HepG2 (cell line): ENCODE results near the gene TMX2. TPM values are rescaled to one million over a fixed set of nuclear protein-coding genes. Genes with fewer than 3 reads are reported as not detected.

ENCODE experiments used
- CAMTA2 ChIP-seq: sonication (generic); formaldehyde crosslinking; IDR thresholded peaks from 2 replicates; pipeline ENCODE4 v1.4.0; 2020; ENCODE audit warnings: mild to moderate bottlenecking, missing genetic modification reagents, borderline replicate concordance
- EZH2 ChIP-seq: conservative IDR thresholded peaks from 2 replicates; pipeline ENCODE4 v1.6.1; 2012; ENCODE audit warnings: mild to moderate bottlenecking, low read depth, low read length, moderate library complexity
- FOXA1 ChIP-seq, 2 experiments: fragments of 450-650 bp in 1 of 2; sonication (generic) in 1 of 2; formaldehyde crosslinking in 1 of 2; IDR thresholded peaks; 2 replicates each; pipeline versions ENCODE4 v1.4.0 to v1.6.1; 2016 to 2020; ENCODE audit warnings: missing genetic modification reagents in 1 of 2
- GLI4 ChIP-seq: sonication (generic); formaldehyde crosslinking; IDR thresholded peaks from 2 replicates; pipeline ENCODE4 v1.5.1; 2020; ENCODE audit warnings: missing genetic modification reagents, mild to moderate bottlenecking, moderate library complexity, borderline replicate concordance
- SAFB2 ChIP-seq: sonication (generic); formaldehyde crosslinking; IDR thresholded peaks from 2 replicates; pipeline ENCODE4 v1.5.1; 2020; ENCODE audit warnings: missing genetic modification reagents, low read depth, mild to moderate bottlenecking, borderline replicate concordance
- STAT5B ChIP-seq: sonication (generic); formaldehyde crosslinking; IDR thresholded peaks from 2 replicates; pipeline ENCODE4 v1.4.0; 2020; ENCODE audit warnings: missing genetic modification reagents
- TMF1 ChIP-seq: sonication (generic); formaldehyde crosslinking; IDR thresholded peaks from 2 replicates; pipeline ENCODE4 v1.8.1; 2022; ENCODE audit warnings: low read depth, missing genetic modification reagents
- ZBTB38 ChIP-seq: sonication (generic); formaldehyde crosslinking; IDR thresholded peaks from 2 replicates; pipeline ENCODE4 v1.5.1; 2020; ENCODE audit warnings: mild to moderate bottlenecking, missing genetic modification reagents
- ZNF598 ChIP-seq: sonication (generic); formaldehyde crosslinking; IDR thresholded peaks from 2 replicates; pipeline ENCODE4 v1.5.1; 2020; ENCODE audit warnings: mild to moderate bottlenecking, missing genetic modification reagents, borderline replicate concordance
- ZSCAN31 ChIP-seq: sonication (generic); formaldehyde crosslinking; IDR thresholded peaks from 2 replicates; pipeline ENCODE4 v1.5.0; 2020; ENCODE audit warnings: low read depth, mild to moderate bottlenecking, missing genetic modification reagents
- polyA plus RNA-seq, 8 experiments: library from polyadenylated mRNA; depleted of rRNA in 3 of 8; stranded (reverse) in 7 of 8; unstranded in 1 of 8; fragments of >200 nt; fragmentation: Illumina TruSeq in 4 of 8; extraction: Trizol in 4 of 8; gene quantifications; 2 replicates each; pipeline versions ENCODE4 v1.2.1 to v1.2.3, GENCODE V29; 2011 to 2016; ENCODE audit warnings: low read depth in 4 of 8, missing spikeins in 1 of 8, mixed read lengths in 1 of 8; ENCODE audit not compliant: insufficient read depth in 1 of 8
- total RNA-seq, 5 experiments: library from RNA; depleted of rRNA; stranded (reverse); fragments of >200 nt; fragmentation: Illumina TruSeq; extraction: Trizol; gene quantifications; 2 replicates each; pipeline ENCODE4 v1.2.3, GENCODE V29; 2016; ENCODE audit warnings: low read depth in 1 of 5
- TF ChIP-seq, protein P1 (sequence below): sonication (generic); formaldehyde crosslinking; IDR thresholded peaks from 2 replicates; pipeline ENCODE4 v1.4.0; 2020; ENCODE audit warnings: missing genetic modification reagents
- TF ChIP-seq, protein P2 (sequence below): sonication (generic); formaldehyde crosslinking; IDR thresholded peaks from 2 replicates; pipeline ENCODE4 v1.5.0; 2020; ENCODE audit warnings: mild to moderate bottlenecking, missing genetic modification reagents, moderate library complexity
- TF ChIP-seq, protein P3 (sequence below): sonication (generic); formaldehyde crosslinking; IDR thresholded peaks from 2 replicates; pipeline ENCODE4 v1.5.1; 2020; ENCODE audit warnings: missing genetic modification reagents, mild to moderate bottlenecking, borderline replicate concordance
- TF ChIP-seq, protein P4 (sequence below): sonication (generic); formaldehyde crosslinking; IDR thresholded peaks from 2 replicates; pipeline ENCODE4 v1.4.0; 2020; ENCODE audit warnings: mild to moderate bottlenecking, missing genetic modification reagents
- TF ChIP-seq, protein P5 (sequence below): sonication (generic); formaldehyde crosslinking; conservative IDR thresholded peaks from 2 replicates; pipeline ENCODE4 v1.4.0; 2020; ENCODE audit warnings: missing genetic modification reagents
- TF ChIP-seq, protein P6 (sequence below): sonication (generic); formaldehyde crosslinking; IDR thresholded peaks from 2 replicates; pipeline ENCODE4 v1.5.0; 2020; ENCODE audit warnings: mild to moderate bottlenecking, missing genetic modification reagents

The TMX2 gene
- total and polyA plus RNA-seq, 2 of the 13 experiments (the other 11 are each of a cell fraction or from before 2014, with no cell fraction given), result 84.5 to 129 TPM

DNA sequence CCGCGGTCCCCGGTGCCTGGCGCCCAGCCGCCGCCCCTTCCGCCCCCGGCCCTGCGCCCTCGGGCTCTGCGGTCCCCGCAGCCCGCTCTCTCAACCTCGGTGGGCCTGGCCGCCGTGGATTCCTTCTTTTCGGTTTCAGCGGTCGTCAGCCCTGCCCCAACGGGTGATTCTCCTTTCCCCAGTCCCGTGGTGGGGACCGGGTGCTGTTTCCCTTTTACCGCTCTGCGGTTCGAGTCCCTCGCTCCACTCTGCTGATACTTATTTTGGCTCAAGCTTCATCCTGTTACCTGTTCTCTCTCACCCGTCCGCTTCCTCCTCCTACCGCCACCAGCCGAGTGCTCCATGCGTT is 44.0 kb upstream of the TMX2 start (continued):
- TF ChIP-seq, protein P1, sequence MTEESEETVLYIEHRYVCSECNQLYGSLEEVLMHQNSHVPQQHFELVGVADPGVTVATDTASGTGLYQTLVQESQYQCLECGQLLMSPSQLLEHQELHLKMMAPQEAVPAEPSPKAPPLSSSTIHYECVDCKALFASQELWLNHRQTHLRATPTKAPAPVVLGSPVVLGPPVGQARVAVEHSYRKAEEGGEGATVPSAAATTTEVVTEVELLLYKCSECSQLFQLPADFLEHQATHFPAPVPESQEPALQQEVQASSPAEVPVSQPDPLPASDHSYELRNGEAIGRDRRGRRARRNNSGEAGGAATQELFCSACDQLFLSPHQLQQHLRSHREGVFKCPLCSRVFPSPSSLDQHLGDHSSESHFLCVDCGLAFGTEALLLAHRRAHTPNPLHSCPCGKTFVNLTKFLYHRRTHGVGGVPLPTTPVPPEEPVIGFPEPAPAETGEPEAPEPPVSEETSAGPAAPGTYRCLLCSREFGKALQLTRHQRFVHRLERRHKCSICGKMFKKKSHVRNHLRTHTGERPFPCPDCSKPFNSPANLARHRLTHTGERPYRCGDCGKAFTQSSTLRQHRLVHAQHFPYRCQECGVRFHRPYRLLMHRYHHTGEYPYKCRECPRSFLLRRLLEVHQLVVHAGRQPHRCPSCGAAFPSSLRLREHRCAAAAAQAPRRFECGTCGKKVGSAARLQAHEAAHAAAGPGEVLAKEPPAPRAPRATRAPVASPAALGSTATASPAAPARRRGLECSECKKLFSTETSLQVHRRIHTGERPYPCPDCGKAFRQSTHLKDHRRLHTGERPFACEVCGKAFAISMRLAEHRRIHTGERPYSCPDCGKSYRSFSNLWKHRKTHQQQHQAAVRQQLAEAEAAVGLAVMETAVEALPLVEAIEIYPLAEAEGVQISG, result no peak
- 0 out of 2 replicates have a peak, but pooled peaks have one; percentile 5 for TF ChIP-seq STAT5B (CRISPR knock-in tag)
- no peak for TF ChIP-seq ZNF598 (CRISPR knock-in tag)
- TF ChIP-seq, protein P2, sequence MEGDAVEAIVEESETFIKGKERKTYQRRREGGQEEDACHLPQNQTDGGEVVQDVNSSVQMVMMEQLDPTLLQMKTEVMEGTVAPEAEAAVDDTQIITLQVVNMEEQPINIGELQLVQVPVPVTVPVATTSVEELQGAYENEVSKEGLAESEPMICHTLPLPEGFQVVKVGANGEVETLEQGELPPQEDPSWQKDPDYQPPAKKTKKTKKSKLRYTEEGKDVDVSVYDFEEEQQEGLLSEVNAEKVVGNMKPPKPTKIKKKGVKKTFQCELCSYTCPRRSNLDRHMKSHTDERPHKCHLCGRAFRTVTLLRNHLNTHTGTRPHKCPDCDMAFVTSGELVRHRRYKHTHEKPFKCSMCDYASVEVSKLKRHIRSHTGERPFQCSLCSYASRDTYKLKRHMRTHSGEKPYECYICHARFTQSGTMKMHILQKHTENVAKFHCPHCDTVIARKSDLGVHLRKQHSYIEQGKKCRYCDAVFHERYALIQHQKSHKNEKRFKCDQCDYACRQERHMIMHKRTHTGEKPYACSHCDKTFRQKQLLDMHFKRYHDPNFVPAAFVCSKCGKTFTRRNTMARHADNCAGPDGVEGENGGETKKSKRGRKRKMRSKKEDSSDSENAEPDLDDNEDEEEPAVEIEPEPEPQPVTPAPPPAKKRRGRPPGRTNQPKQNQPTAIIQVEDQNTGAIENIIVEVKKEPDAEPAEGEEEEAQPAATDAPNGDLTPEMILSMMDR, result no peak
- TF ChIP-seq GLI4 (CRISPR knock-in tag), result peak; percentile 82; the same call in 1 of the 2 replicates
- 0 out of 2 replicates have a peak, but pooled peaks have one; percentile 7 for TF ChIP-seq SAFB2 (CRISPR knock-in tag)
- no peak for TF ChIP-seq EZH2
- TF ChIP-seq, protein P3, sequence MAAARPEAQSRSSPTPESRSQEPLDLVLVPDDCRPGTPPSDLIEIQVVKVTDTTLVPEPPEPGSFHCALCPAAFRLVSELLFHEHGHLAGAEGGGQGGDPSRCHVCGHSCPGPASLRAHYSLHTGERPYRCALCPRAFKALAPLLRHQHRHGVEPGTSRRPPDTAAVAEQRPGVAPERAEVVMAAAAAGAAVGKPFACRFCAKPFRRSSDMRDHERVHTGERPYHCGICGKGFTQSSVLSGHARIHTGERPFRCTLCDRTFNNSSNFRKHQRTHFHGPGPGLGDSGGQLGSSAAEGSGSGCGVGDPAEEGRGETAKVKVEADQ (CRISPR knock-in tag), result no peak; the same call in 1 of the 2 replicates
- TF ChIP-seq ZBTB38 (CRISPR knock-in tag), result no peak
- TF ChIP-seq ZSCAN31 (CRISPR knock-in tag), result no peak; the same call in 1 of the 2 replicates
- TF ChIP-seq, protein P4, sequence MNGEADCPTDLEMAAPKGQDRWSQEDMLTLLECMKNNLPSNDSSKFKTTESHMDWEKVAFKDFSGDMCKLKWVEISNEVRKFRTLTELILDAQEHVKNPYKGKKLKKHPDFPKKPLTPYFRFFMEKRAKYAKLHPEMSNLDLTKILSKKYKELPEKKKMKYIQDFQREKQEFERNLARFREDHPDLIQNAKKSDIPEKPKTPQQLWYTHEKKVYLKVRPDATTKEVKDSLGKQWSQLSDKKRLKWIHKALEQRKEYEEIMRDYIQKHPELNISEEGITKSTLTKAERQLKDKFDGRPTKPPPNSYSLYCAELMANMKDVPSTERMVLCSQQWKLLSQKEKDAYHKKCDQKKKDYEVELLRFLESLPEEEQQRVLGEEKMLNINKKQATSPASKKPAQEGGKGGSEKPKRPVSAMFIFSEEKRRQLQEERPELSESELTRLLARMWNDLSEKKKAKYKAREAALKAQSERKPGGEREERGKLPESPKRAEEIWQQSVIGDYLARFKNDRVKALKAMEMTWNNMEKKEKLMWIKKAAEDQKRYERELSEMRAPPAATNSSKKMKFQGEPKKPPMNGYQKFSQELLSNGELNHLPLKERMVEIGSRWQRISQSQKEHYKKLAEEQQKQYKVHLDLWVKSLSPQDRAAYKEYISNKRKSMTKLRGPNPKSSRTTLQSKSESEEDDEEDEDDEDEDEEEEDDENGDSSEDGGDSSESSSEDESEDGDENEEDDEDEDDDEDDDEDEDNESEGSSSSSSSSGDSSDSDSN (CRISPR knock-in tag), result peak; percentile 54; the same call in 1 of the 2 replicates
- TF ChIP-seq, protein P5, sequence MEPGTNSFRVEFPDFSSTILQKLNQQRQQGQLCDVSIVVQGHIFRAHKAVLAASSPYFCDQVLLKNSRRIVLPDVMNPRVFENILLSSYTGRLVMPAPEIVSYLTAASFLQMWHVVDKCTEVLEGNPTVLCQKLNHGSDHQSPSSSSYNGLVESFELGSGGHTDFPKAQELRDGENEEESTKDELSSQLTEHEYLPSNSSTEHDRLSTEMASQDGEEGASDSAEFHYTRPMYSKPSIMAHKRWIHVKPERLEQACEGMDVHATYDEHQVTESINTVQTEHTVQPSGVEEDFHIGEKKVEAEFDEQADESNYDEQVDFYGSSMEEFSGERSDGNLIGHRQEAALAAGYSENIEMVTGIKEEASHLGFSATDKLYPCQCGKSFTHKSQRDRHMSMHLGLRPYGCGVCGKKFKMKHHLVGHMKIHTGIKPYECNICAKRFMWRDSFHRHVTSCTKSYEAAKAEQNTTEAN, result no peak
- TF ChIP-seq TMF1 (CRISPR knock-in tag), result no peak
- no peak for TF ChIP-seq FOXA1 (IDR thresholded peaks at IDR 0.05)
- TF ChIP-seq FOXA1 (CRISPR knock-in tag; IDR thresholded peaks at IDR 0.05), result no peak
- TF ChIP-seq CAMTA2, result no peak
- TF ChIP-seq, protein P6, sequence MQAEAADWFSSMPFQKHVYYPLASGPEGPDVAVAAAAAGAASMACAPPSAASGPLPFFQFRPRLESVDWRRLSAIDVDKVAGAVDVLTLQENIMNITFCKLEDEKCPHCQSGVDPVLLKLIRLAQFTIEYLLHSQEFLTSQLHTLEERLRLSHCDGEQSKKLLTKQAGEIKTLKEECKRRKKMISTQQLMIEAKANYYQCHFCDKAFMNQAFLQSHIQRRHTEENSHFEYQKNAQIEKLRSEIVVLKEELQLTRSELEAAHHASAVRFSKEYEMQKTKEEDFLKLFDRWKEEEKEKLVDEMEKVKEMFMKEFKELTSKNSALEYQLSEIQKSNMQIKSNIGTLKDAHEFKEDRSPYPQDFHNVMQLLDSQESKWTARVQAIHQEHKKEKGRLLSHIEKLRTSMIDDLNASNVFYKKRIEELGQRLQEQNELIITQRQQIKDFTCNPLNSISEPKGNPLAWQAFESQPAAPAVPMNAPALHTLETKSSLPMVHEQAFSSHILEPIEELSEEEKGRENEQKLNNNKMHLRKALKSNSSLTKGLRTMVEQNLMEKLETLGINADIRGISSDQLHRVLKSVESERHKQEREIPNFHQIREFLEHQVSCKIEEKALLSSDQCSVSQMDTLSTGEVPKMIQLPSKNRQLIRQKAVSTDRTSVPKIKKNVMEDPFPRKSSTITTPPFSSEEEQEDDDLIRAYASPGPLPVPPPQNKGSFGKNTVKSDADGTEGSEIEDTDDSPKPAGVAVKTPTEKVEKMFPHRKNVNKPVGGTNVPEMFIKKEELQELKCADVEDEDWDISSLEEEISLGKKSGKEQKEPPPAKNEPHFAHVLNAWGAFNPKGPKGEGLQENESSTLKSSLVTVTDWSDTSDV, result no peak
